HK-2 (cell line): ENCODE data around the gene AKAP12.

Source experiments
- DNase-seq: peaks from one replicate; pipeline ENCODE4 v3.0.0-alpha.2; 2018; ENCODE audit not compliant: unreplicated experiment

AKAP12 gene

DNA sequence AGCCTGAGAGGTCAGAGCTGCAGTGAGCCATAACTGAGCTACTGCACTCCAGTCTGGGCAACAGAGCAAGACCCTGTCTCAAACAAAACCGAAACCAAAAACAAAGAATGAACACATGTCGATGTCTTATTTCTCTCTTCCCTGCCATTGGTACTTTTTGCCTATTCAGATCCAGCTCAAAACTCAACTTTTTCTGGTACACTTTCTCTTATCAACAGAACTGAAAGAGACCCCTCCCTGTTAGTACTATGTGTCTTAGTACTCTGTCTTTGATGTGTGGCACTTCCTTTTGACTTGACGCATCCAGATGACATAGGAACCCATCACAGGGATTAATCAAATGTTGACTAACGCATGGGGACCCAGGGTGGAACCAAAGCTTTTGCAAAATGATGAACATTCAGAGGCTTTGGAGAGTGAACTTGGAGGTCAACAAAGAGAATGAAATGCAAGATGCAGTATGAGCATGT is 44.8 kb downstream of the AKAP12 start:
- DNase-seq: no peak

GRCh38 chr6:151285122-151285521 is 45.4 kb downstream of the AKAP12 start:
- peak; percentile 26 for DNase-seq

DNA sequence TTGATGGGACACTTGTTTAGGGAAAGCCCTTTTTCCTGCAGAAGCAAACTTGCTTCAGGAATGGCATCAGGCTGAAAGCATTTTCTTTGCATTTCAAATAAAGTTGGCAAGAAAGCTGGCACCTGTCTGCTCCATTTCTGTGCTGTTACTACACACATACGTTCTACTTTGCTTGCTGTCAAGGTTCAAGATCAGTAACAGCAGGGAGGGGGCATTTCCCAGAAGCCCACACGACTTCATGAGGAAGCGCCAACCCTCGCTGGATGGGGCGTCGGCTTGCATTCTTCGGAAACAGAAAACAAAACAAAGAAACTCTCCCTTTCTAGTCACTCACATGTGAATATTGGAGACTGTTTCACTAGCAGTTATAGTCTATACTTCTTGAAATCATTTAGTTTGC is 46.4 kb downstream of the AKAP12 start:
- DNase-seq: no peak

- DNase-seq: no peak
Measured at GRCh38 chr6:151288712-151289398, 49.1 kb downstream of the AKAP12 start.

- DNase-seq: no peak
Measured at GRCh38 chr6:151289399-151290007, 49.7 kb downstream of the AKAP12 start.

GRCh38 chr6:151290877-151291721 is 51.3 kb downstream of the AKAP12 start:
- no peak for DNase-seq

DNA sequence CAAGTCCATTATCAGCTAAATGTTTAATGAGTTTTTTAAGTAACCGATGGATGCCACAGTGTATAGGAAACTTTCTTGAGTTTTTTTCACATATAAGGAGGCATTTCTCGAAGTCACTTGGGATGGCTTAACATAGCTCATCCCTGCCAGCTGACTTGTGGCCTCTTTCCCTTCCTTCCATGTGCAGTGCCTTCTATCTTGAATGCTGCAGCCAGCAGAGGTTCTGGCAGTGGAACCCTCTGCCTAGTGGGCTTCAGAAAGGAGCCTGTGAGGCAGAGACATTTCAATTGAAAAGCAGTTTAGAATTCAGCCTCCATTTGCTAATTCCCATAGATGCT is 51.9 kb downstream of the AKAP12 start:
- DNase-seq: no peak

DNA sequence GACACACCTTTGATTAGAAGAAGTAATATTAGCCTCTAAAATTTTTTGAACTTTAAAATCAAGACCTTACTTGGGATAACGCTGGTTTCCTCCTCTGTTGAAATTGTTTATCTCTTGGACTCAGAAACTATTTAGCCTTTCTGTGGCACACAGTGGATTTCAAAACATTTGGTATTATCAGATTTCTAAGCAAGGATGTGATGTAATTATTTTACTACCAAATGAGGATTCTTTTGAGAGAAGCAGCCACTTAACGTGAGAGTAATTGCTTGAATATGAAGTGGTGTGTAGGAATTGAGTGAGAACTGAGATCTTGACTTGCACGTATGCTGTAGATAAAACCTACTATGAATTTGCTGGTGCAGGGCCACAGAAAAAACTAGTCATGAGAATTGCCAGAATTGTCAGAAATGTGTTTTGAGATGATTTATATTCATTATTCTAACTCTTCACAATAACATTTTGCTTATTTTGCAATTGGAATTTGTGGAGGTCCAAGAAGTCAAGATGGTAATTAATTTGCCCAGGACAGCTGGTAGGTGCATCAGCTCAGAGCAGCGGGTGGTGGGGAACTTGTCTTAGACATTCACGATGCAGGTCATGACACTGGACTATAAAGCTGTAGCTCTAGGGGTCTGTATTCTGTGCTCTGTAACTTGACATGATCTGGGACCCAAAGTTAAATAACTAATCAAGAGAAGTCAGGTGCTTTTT is 53.4 kb downstream of the AKAP12 start:
- DNase-seq: no peak

DNA sequence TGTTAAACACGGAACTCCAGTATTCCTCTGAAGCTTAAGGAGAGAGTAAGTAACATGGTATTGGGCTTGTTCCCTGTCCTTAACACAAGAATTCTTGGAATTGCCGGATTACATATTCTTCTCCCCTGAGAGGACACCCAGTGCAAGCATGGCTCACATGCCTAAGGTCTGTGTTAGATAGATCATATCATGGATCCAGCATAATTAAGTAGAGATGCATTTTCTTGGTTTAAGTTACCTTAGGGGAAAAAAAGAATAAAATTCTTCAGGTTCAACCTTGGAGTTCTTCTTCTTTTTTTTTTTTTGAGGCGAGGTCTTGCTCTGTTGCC is 53.9 kb downstream of the AKAP12 start:
- no peak for DNase-seq

DNA sequence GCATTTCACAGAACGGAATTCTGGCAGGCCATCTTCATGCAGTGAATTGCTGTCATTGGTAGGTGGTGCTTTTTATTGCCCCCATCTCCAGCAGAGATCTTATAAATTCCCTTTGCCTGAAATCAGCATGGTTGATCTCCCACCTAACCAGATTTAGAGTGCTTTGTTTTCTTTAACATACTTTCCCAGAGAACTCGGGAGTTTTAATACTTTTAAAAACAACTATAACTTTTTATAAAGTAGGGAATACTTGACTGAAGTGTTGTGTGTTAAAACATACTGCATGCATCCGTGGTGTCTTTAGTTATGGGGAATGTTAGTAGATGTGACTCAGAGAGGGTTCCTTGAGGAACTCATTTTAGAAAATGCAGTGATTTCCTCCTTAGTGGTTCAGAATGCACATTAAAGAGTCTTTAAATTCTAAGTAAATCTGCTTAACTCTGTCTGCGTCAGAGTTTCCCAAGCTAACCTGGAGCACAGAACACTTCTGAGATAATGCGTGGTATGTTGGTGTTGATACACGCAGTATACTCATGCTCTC is 54.9 kb downstream of the AKAP12 start:
- no peak for DNase-seq

DNA sequence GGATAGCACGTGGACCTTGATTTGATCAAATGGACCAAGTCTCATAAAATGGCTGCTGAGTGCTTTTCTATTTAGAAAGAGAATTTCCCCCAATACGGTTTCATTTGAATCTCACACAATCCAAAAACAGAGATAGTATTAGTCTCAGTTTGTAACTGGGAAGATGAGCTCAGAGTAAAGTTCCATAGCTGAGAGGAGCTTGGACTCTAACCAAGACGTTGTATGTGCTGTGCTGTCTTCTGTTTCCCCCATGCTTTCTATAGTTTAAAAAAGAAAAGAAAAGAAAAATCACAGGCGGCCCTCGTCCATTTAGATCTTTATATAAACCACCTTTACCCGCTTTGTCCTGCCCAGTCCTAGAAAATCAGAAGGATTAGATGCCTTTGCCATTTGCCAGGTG is 58.1 kb downstream of the AKAP12 start:
- DNase-seq: no peak

DNA sequence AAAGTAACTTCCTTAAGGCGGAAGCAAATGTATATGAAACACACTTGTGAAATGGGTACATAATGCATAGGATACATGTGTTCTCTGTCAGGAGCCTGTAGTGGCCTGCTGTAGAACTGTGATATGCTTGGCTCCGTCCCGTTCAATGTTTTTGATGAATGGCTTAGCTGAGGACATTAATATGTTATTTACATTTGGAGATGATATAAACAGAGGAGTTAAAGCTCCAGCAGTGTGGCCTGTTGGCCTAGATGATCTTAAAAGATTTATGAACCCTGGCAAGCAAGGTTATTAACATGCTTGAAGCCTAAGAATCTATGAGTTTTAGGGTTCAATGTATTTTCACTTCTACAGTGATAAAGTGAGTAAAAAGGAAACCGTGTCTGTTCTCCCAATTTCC is 59.2 kb downstream of the AKAP12 start:
- DNase-seq: no peak

DNA sequence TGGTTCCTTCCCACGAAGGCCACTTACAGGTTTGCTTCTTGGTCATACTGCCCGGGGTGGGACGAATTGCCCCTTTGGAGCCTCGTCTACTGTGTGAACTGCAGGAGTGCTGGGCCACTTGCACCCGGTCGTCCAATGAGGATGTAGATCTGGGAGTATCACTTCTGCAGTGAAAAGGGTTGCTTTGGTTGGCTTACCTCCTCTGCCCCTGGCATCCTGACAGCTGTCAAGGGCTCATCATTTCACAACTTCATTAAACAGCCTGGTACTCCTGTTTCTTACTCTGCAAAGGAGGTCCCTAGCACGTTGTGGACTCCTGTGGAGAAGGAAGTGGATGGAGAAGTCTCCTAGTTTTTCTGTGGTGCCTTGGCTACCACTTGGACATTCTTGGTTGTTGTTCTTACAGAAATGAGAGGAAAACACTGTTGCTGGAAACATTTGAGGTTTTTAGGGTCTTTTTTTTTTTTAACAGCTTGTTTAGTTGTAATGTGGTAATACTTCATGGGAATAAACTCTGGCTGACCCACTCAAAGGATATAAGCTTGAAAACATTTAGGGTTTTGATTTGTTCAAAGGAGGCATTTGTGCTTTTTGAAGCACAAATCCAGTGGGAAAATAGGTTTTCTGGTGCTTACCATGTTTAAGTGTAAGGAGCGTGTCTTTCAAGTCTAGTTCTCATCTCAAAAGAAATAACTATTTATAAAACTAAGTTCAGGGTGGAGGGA is 60.7 kb downstream of the AKAP12 start:
- DNase-seq: no peak

GRCh38 chr6:151301547-151301946 is 61.8 kb downstream of the AKAP12 start:
- no peak for DNase-seq

DNA sequence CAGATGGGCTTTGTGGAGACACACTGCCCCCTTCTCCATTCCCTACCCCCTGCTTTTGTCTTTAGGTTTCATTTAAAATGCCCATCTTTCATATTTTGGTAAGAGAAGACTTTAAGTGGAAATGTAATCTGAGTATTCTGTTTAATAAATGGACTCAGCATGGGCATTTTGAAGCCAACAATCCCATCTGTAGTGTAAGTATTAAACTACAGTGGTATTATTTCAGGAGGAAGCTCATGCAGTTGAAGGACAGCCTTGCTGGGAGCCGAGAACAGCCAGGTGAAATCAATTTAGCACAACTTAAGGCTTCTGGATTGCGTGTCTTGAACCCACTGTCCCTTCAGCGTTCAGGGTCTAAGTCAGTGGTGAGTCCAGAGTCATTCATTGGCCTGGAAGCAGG is 63.5 kb downstream of the AKAP12 start:
- DNase-seq: no peak

GRCh38 chr6:151306269-151306783 is 66.6 kb downstream of the AKAP12 start:
- no peak for DNase-seq

- no peak for DNase-seq
Measured at GRCh38 chr6:151307501-151307900, 67.7 kb downstream of the AKAP12 start.

DNA sequence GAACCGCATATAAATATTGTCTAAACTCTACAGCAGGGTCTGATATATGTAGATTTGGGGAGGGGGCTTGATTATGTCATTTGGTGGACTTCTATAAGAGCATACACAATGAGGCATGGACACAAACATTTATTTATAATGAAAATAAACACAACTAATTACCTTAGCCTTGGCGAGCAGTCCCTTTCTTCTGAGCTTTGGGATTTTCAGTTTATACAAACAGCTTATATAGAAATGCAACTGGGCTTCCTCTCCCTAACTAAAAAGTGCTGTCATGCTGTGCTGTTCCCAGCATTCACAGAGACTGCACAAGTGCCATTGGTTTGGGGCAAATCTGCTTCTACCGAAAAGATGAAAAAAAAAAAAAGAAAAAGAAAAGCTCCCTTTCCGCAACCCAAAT is 69.9 kb downstream of the AKAP12 start:
- DNase-seq: no peak

DNA sequence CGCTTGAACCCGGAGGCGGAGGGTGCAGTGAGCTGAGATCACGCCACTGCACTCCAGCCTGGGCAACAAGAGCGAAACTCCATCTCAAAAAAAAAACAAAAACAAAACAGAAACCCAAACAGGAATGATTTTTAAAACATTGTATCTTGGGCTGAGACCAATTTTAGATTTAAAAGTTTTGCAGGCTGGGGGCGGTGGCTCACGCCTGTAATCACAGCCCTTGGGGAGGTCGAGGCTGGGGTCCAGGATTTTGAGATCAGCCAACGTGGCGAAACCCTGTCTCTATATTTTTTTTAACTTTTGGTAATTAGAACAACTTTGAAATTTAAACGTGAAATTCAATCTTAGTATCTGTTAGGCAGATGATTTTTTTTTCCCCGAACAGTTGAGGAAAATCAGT is 70.5 kb downstream of the AKAP12 start:
- DNase-seq: no peak

- DNase-seq: no peak
Measured at GRCh38 chr6:151310852-151311767, 71.3 kb downstream of the AKAP12 start.
